Liver (tissue), 3 donors: ENCODE results near the gene ENAM.

Experiments
- JUND ChIP-seq, 2 donors: IDR thresholded peaks; 2 replicates each; pipeline ENCODE4 v1.6.1; 2016; ENCODE audit warnings: antibody characterized with exemption in 2 of 2
- TAF1 ChIP-seq: conservative IDR thresholded peaks from 2 replicates; pipeline ENCODE4 v1.6.1; 2016; ENCODE audit warnings: antibody characterized with exemption, mild to moderate bottlenecking
- TF ChIP-seq, protein P1 (sequence below): fragments of 150-350 bp; IDR thresholded peaks from 2 replicates; pipeline ENCODE4 v1.5.1; 2017; ENCODE audit warnings: improper control_type of control experiment, low read depth, low read length; ENCODE audit not compliant: missing input control
- donor health status: healthy.
- donor health status: healthy.

DNA sequence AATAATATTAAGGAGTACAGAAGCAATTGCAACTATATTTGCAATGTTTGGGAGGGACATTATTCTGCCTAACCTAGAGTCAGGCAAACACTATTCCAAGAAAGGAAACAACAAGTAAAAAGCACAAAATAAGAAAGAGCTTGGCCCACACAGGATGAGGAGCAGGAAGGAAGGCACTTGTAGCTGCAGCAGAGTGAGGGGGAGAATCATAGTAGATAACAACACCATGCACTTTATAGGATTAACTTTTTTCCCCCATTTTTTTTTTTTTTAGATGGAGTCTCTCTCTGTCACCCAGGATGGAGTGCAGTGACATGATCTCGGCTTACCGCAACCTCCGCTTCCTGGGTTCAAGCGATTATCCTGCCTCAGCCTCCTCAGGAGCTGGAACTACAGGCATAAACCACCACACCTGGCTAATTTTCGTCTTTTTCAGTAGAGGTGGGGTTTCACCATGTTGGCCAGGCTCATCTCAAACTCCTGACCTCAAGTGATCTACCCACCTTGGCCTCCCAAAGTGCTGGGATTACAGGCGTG is 48.1 kb downstream of the ENAM start:
- TF ChIP-seq TAF1 (no peak), JUND (IDR thresholded peaks at IDR 0.05) (no peak)
- TF ChIP-seq, protein P1, sequence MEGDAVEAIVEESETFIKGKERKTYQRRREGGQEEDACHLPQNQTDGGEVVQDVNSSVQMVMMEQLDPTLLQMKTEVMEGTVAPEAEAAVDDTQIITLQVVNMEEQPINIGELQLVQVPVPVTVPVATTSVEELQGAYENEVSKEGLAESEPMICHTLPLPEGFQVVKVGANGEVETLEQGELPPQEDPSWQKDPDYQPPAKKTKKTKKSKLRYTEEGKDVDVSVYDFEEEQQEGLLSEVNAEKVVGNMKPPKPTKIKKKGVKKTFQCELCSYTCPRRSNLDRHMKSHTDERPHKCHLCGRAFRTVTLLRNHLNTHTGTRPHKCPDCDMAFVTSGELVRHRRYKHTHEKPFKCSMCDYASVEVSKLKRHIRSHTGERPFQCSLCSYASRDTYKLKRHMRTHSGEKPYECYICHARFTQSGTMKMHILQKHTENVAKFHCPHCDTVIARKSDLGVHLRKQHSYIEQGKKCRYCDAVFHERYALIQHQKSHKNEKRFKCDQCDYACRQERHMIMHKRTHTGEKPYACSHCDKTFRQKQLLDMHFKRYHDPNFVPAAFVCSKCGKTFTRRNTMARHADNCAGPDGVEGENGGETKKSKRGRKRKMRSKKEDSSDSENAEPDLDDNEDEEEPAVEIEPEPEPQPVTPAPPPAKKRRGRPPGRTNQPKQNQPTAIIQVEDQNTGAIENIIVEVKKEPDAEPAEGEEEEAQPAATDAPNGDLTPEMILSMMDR, result no peak
